HG03439 (cell line): ENCODE data around the gene RTP5.
"Not testable (repeated sequence)": the region's sequence is repeated elsewhere in the genome, so short reads cannot be mapped to it uniquely, and the experiment has no call there.

Experiments used
- ATAC-seq: cut with Tn5 transposase; IDR thresholded peaks from one replicate; pipeline ENCODE4 v1.9.1; 2021; ENCODE audit warnings: mild to moderate bottlenecking, moderate library complexity; ENCODE audit not compliant: unreplicated experiment

The RTP5 gene

GRCh38 chr2:241913703-241914102, 44.2 kb downstream of the RTP5 start:
- ATAC-seq, result no peak

DNA sequence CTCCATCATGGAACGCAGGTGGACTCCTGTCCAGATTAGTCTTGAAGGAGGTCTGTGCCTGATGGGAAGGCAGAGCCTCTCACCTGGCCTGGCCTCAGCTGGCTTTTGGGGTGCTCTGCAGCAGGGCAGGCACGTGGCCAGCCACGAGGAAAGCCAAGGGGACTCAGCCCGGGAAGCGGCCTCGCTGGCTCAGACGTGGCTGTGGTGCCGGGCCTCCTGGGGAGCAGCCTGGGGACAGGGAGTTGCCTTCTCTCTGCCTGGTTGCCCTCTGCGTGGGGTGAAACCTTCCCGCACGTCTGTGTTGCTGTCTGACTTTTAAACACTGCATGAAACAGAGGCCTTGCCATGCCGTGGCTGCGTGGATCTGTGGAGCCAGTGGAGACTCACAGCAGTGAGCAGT, 45.0 kb downstream of the RTP5 start:
- no peak for ATAC-seq

DNA sequence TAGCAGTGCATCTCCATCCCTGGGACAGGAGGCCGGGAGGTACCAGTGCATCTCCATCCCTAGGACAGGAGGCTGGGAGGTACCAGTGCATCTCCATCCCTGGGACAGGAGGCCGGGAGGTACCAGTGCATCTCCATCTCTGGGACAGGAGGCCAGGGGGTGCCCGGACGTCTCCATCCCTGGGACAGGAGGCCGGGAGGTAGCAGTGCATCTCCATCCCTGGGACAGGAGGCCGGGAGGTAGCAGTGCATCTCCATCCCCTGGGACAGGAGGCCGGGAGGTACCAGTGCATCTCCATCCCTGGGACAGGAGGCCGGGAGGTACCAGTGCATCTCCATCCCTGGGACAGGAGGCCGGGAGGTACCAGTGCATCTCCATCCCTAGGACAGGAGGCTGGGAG, 52.1 kb downstream of the RTP5 start:
- not testable (repeated sequence) for ATAC-seq

DNA sequence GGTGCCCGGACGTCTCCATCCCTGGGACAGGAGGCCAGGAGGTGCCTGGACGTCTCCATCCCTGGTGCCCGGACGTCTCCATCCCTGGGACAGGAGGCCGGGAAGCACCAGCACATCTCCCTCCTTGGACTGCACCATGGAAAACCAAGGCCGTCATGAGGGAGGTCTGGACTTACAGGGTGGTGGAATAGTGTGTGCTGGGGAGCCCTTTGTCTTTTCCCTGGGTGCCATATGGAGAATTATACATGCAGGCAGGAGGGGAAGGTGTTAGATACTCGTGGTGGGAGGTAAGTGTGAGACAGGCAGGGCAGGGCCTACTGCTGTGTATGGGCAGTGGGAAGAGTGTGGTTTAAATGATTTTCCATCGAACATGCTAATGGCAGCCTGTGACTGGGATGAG, 52.9 kb downstream of the RTP5 start:
- ATAC-seq, result no peak

- not testable (repeated sequence) for ATAC-seq
Observed at GRCh38 chr2:241922816-241923601, 53.5 kb downstream of the RTP5 start.
